PC-3 (cell line): ENCODE results near the gene DRGX. TPM values are rescaled to one million over a fixed set of nuclear protein-coding genes. Genes with fewer than 3 reads are reported as not detected.

ENCODE experiments used
- ATAC-seq: fragments of 200-7000 bp; cut with Tn5 transposase; 2 replicates; pipeline ENCODE4 v1.9.1; 2020; ENCODE audit warnings: mild to moderate bottlenecking, moderate library complexity
- BruUV-seq: library from RNA; stranded (reverse); fragments of 400-500 nt; replicated peaks from 2 replicates; lab custom pipeline; 2021; lab: Mats Ljungman, UMichigan
- CTCF ChIA-PET: fragments of 300-600 bp; sonication (Branson Sonifier 250); formaldehyde crosslinking; loops from one replicate; lab custom pipeline; 2022; ENCODE audit warnings: antibody characterized with exemption; lab: Charles Lee
- POLR2A ChIA-PET: fragments of 300-600 bp; sonication (Branson Sonifier 250); formaldehyde crosslinking; loops from one replicate; lab custom pipeline; 2022; ENCODE audit warnings: antibody characterized with exemption; ENCODE audit not compliant: unreplicated experiment; lab: Charles Lee
- DNase-seq: peaks from one replicate; pipeline ENCODE4 v3.0.0-alpha.2; 2015
- H2AFZ ChIP-seq: fragments of 300-600 bp; sonication (generic); 2 replicates; pipeline ENCODE4 v1.6.0; 2016; ENCODE audit warnings: antibody characterized with exemption, low read length
- H3F3A ChIP-seq: fragments of 300-600 bp; sonication (generic); one replicate; pipeline ENCODE4 v1.6.0; 2017; ENCODE audit warnings: antibody characterized with exemption, low read length, control low read depth, mild to moderate bottlenecking; ENCODE audit not compliant: unreplicated experiment
- H3K27ac ChIP-seq: fragments of 300-600 bp; sonication (generic); 2 replicates; pipeline ENCODE4 v1.5.1; 2016; ENCODE audit warnings: mild to moderate bottlenecking, low read length
- H3K27me3 ChIP-seq: fragments of 300-600 bp; sonication (generic); 2 replicates; pipeline ENCODE4 v1.6.1; 2016; ENCODE audit warnings: low read length, mixed read lengths
- H3K36me3 ChIP-seq: fragments of 300-600 bp; sonication (generic); 2 replicates; pipeline ENCODE4 v1.6.1; 2016; ENCODE audit warnings: low read depth, mixed run types, low read length, mixed read lengths
- H3K4me1 ChIP-seq: fragments of 300-600 bp; sonication (generic); 2 replicates; pipeline ENCODE4 v1.5.1; 2016; ENCODE audit warnings: low read length; ENCODE audit not compliant: insufficient read depth
- H3K4me2 ChIP-seq: fragments of 300-600 bp; sonication (generic); 2 replicates; pipeline ENCODE4 v1.6.0; 2016; ENCODE audit warnings: low read length
- H3K4me3 ChIP-seq: fragments of 300-600 bp; sonication (generic); 2 replicates; pipeline ENCODE4 v1.5.1; 2016; ENCODE audit warnings: mild to moderate bottlenecking, low read length, mixed read lengths
- H3K79me2 ChIP-seq: fragments of 300-600 bp; sonication (generic); 2 replicates; pipeline ENCODE4 v1.6.1; 2017; ENCODE audit warnings: low read length, mixed read lengths
- H3K9ac ChIP-seq: fragments of 300-600 bp; sonication (generic); 2 replicates; pipeline ENCODE4 v1.6.0; 2016; ENCODE audit warnings: mild to moderate bottlenecking, low read length
- H3K9me2 ChIP-seq: fragments of 300-600 bp; sonication (generic); replicated peaks from 2 replicates; pipeline ENCODE4 v1.6.1; 2016; ENCODE audit warnings: mixed run types, low read length, mixed read lengths
- H3K9me3 ChIP-seq: fragments of 300-600 bp; sonication (generic); 2 replicates; pipeline ENCODE4 v1.6.1; 2016; ENCODE audit warnings: low read length, mixed read lengths
- H4K20me1 ChIP-seq: fragments of 300-600 bp; sonication (generic); 2 replicates; pipeline ENCODE4 v1.6.1; 2016; ENCODE audit warnings: low read length, mixed read lengths
- CTCF ChIP-seq: fragments of 300-600 bp; sonication (generic); conservative IDR thresholded peaks from 2 replicates; pipeline ENCODE4 v1.5.1; 2017; ENCODE audit warnings: antibody characterized with exemption, low read depth, mild to moderate bottlenecking, low read length
- EZH2 ChIP-seq: fragments of 300-600 bp; sonication (generic); IDR thresholded peaks from one replicate; pipeline ENCODE4 v1.6.1; 2017; ENCODE audit warnings: antibody characterized with exemption, mild to moderate bottlenecking, low read length; ENCODE audit not compliant: unreplicated experiment
- EZH2phosphoT487 ChIP-seq: fragments of 300-600 bp; sonication (generic); IDR thresholded peaks from 2 replicates; pipeline ENCODE4 v1.6.1; 2018; ENCODE audit warnings: mild to moderate bottlenecking, antibody characterized with exemption, low read length, borderline replicate concordance
- intact Hi-C: fragments of 100-400 bp; cut with micrococcal nuclease; formaldehyde crosslinking; loops from 2 replicates; pipeline ENCODE4 v1.9.0; 2023
- total RNA-seq: library from RNA; depleted of rRNA; stranded (reverse); fragments of >200 nt; gene quantifications from 2 replicates; pipeline ENCODE4 v1.2.3, GENCODE V29; 2014

The DRGX gene
- total RNA-seq, 1 experiment from 2014 or later = 0.33 TPM

GRCh38 chr10:49426490-49427360 lies 30.8 kb upstream of the DRGX start:
- CTCF ChIA-PET = no interaction called here
- ATAC-seq (peak; percentile 42; the same call in 1 of the 2 replicates), DNase-seq (no peak)
- intact Hi-C loops = no loop called here
- H3K36me3 ChIP-seq = no peaks in the 10 kb centered on the region
- no peak overlapping the region for H3K9ac ChIP-seq
- no peaks in the 10 kb centered on the region for H3K9me2 ChIP-seq
- no peaks in the 10 kb centered on the region for H3K79me2 ChIP-seq
- no TSS peak for BruUV-seq
- no peaks in the 10 kb centered on the region for H3K27me3 ChIP-seq
- H3F3A ChIP-seq = no peaks in the 10 kb centered on the region
- H3K4me3 ChIP-seq = no peak overlapping the region
- TF ChIP-seq CTCF (no peak), EZH2 (no peak), EZH2phosphoT487 (no peak)
- H3K9me3 ChIP-seq = peaks cover 8% of the 10 kb centered on the region; the same call in 1 of the 2 replicates
- no peak overlapping the region for H2AFZ ChIP-seq
- H3K4me1 ChIP-seq = peaks cover 4% of the 10 kb centered on the region; the same call in 1 of the 2 replicates
- no peak overlapping the region for H3K4me2 ChIP-seq
- no peaks in the 10 kb centered on the region for H4K20me1 ChIP-seq
- POLR2A ChIA-PET = no interaction called here
- H3K27ac ChIP-seq = no peak overlapping the region

- Histone ChIP-seq H3K4me1 (peaks cover 14% of the 10 kb centered on the region), H3K27ac (peak overlapping the region; percentile 65), H3K27me3 (no peaks in the 10 kb centered on the region), H3K79me2 (no peaks in the 10 kb centered on the region), H4K20me1 (no peaks in the 10 kb centered on the region), H2AFZ (peak overlapping the region; percentile 67), H3K4me2 (peak overlapping the region; percentile 73), H3K9me2 (no peaks in the 10 kb centered on the region), H3K9ac (peak overlapping the region; percentile 14), H3K36me3 (no peaks in the 10 kb centered on the region), H3K9me3 (no peaks in the 10 kb centered on the region), H3F3A (no peaks in the 10 kb centered on the region), H3K4me3 (peak overlapping the region; percentile 43)
- ChIA-PET POLR2A (interaction anchor here (0.7 kb wide), 1 partner anchor 15 kb away, joined by 4 read pairs; no protein-coding TSS in a partner anchor), CTCF (interaction anchor here (1.8 kb wide), 1 partner anchor 11 kb away, joined by 8 read pairs; no protein-coding TSS in a partner anchor)
- TF ChIP-seq CTCF (no peak; the same call in 1 of the 2 replicates), EZH2phosphoT487 (no peak), EZH2 (no peak)
- intact Hi-C loops = no loop called here
- ATAC-seq (peak; percentile 97), DNase-seq (peak; percentile 100)
- no TSS peak for BruUV-seq
These were observed 23.1 kb upstream of the DRGX start for GRCh38 chr10:49419005-49419404.
